HG03558 (cell line): ENCODE measurements around the gene PTPN4.
"Not testable (repeated sequence)": the region's sequence is repeated elsewhere in the genome, so short reads cannot be mapped to it uniquely, and the experiment has no call there.

Experiments used
- ATAC-seq: cut with Tn5 transposase; IDR thresholded peaks from one replicate; pipeline ENCODE4 v1.9.1; 2021; ENCODE audit warnings: moderate number of reproducible peaks; ENCODE audit not compliant: unreplicated experiment; ENCODE audit errors: extremely low read depth

PTPN4 gene

GRCh38 chr2:119922699-119923098, 163.0 kb downstream of the PTPN4 start:
- ATAC-seq: no peak

GRCh38 chr2:119929537-119929936, 169.8 kb downstream of the PTPN4 start:
- no peak for ATAC-seq

GRCh38 chr2:119932809-119933208, 173.1 kb downstream of the PTPN4 start:
- no peak for ATAC-seq

- ATAC-seq: no peak
These were observed 174.6 kb downstream of the PTPN4 start for GRCh38 chr2:119934319-119934718.

- no peak for ATAC-seq
These were observed 178.0 kb downstream of the PTPN4 start for GRCh38 chr2:119937680-119938079.

- no peak for ATAC-seq
These were observed 180.2 kb downstream of the PTPN4 start for GRCh38 chr2:119939915-119940314.

GRCh38 chr2:119940856-119941255, 181.1 kb downstream of the PTPN4 start:
- no peak for ATAC-seq

- ATAC-seq: no peak
These were observed 181.7 kb downstream of the PTPN4 start for GRCh38 chr2:119941388-119941787.

- ATAC-seq: no peak
These were observed 182.3 kb downstream of the PTPN4 start for GRCh38 chr2:119941981-119942513.

GRCh38 chr2:119943058-119943457, 183.3 kb downstream of the PTPN4 start:
- no peak for ATAC-seq

- ATAC-seq: no peak
These were observed 187.8 kb downstream of the PTPN4 start for GRCh38 chr2:119947535-119947934.

- no peak for ATAC-seq
These were observed 191.2 kb downstream of the PTPN4 start for GRCh38 chr2:119950966-119951365.

GRCh38 chr2:119958670-119959268, 199.0 kb downstream of the PTPN4 start:
- no peak for ATAC-seq

GRCh38 chr2:119960821-119961220, 201.1 kb downstream of the PTPN4 start:
- no peak for ATAC-seq

- no peak for ATAC-seq
These were observed 222.2 kb downstream of the PTPN4 start for GRCh38 chr2:119981896-119982295.

GRCh38 chr2:119982506-119982905, 222.8 kb downstream of the PTPN4 start:
- no peak for ATAC-seq

GRCh38 chr2:119983108-119983507, 223.4 kb downstream of the PTPN4 start:
- no peak for ATAC-seq

- ATAC-seq: no peak
These were observed 236.4 kb downstream of the PTPN4 start for GRCh38 chr2:119996148-119996547.

GRCh38 chr2:119996896-119997891, 237.5 kb downstream of the PTPN4 start:
- ATAC-seq: not testable (repeated sequence)

GRCh38 chr2:120001471-120001870, 241.7 kb downstream of the PTPN4 start:
- ATAC-seq: no peak

GRCh38 chr2:120004254-120004653, 244.5 kb downstream of the PTPN4 start:
- ATAC-seq: no peak
